Smooth muscle cell (in vitro differentiated cells): ENCODE results near the gene RPL3. TPM values are rescaled to one million over a fixed set of nuclear protein-coding genes. Genes with fewer than 3 reads are reported as not detected.

Source experiments
- DNase-seq: peaks from one replicate; lab custom pipeline; 2025; ENCODE audit not compliant: unreplicated experiment; lab: John Stamatoyannopoulos, UW
- H2AFZ ChIP-seq: fragments of 200-600 bp; sonication (generic); 2 replicates; pipeline ENCODE4 v1.6.0; 2016; ENCODE audit warnings: antibody characterized with exemption, low read depth, mild to moderate bottlenecking
- H3F3A ChIP-seq: fragments of 200-600 bp; sonication (generic); 2 replicates; pipeline ENCODE4 v1.6.0; 2017; ENCODE audit warnings: antibody characterized with exemption, low read depth
- H3K27ac ChIP-seq: fragments of 200-600 bp; sonication (generic); 2 replicates; pipeline ENCODE4 v1.5.1; 2016; ENCODE audit warnings: low read depth, mild to moderate bottlenecking
- H3K27me3 ChIP-seq: fragments of 200-600 bp; sonication (generic); 2 replicates; pipeline ENCODE4 v1.6.1; 2016; ENCODE audit warnings: low read depth, mild to moderate bottlenecking
- H3K36me3 ChIP-seq: fragments of 200-600 bp; sonication (generic); 2 replicates; pipeline ENCODE4 v1.5.1; 2016; ENCODE audit warnings: low read depth
- H3K4me1 ChIP-seq: fragments of 200-600 bp; sonication (generic); 2 replicates; pipeline ENCODE4 v1.5.1; 2016; ENCODE audit warnings: low read depth
- H3K4me2 ChIP-seq: fragments of 200-600 bp; sonication (generic); 2 replicates; pipeline ENCODE4 v1.6.0; 2016; ENCODE audit warnings: mild to moderate bottlenecking
- H3K4me3 ChIP-seq: fragments of 200-600 bp; sonication (generic); 2 replicates; pipeline ENCODE4 v1.5.1; 2016; ENCODE audit warnings: mild to moderate bottlenecking
- H3K79me2 ChIP-seq: fragments of 200-600 bp; sonication (generic); 2 replicates; pipeline ENCODE4 v1.6.0; 2016; ENCODE audit warnings: low read depth, mild to moderate bottlenecking
- H3K9ac ChIP-seq: fragments of 200-600 bp; sonication (generic); 2 replicates; pipeline ENCODE4 v1.6.0; 2016; ENCODE audit warnings: low read depth
- H3K9me3 ChIP-seq: fragments of 200-600 bp; sonication (generic); replicated peaks from 2 replicates; pipeline ENCODE4 v1.5.1; 2016; ENCODE audit warnings: low read depth
- H4K20me1 ChIP-seq: fragments of 200-600 bp; sonication (generic); 2 replicates; pipeline ENCODE4 v1.6.0; 2016; ENCODE audit warnings: low read depth
- CTCF ChIP-seq: fragments of 200-600 bp; sonication (generic); IDR thresholded peaks from 2 replicates; pipeline ENCODE4 v1.5.1; 2017; ENCODE audit warnings: borderline replicate concordance, mild to moderate bottlenecking, antibody characterized with exemption; ENCODE audit not compliant: insufficient read depth, poor library complexity, severe bottlenecking
- WGBS: methylation state at CpG from one replicate; pipeline ENCODE4 v1.1.7; 2016; ENCODE audit warnings: low lambda C conversion rate; 5-methylcytosine and 5-hydroxymethylcytosine counted together
- polyA plus RNA-seq: library from polyadenylated mRNA; unstranded; fragments of >200 nt; fragmentation: Nextera tagmentation; extraction: Ambion mirVana; gene quantifications from 2 replicates; pipeline ENCODE4 v1.2.1, GENCODE V29; 2016
- total RNA-seq: library from RNA; depleted of rRNA; stranded (reverse); fragments of >200 nt; gene quantifications from 2 replicates; pipeline ENCODE4 v1.2.3, GENCODE V29; 2014

The RPL3 gene
- total and polyA plus RNA-seq, 2 experiments from 2014 or later: 717 to 1,022 TPM

DNA sequence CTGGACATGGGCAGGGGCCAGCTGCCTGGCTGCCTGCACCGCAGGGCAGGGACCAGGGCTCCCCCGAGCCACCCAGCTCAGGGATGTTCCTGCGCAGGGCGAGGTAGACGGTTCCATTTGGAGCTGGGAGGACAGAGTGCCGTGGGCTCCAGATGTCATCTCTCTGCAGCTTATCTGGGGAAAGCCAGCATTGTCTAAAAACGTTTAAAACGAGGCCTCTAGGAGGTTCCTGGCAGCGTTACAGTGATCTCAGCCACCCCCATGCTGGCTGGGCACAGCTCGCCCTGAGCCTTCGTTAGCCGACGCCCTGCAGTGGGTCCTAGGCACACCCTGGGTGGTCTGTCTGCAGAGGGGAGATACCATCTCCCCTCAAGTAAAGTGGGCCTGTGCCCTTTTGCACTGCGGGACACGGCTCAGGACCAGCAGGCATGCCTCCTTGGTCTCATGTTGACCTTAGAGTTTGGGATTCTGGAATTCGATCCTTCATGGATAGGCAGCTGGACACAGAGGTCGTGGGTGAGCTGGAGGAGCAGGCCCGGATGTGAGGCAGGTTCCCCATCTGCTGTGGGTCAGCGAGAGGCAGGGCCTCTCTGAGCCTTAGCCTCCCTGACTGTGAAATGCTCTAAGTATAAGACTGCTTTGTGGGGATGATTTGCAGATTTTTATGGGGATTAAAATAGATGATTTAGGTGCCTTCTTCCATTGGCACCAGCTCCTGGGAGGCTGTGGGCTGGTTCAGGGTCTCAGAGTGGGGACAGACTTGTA, 44.5 kb upstream of the RPL3 start:
- Histone ChIP-seq H3K9ac (no peak overlapping the region), H3K27me3 (no peaks in the 10 kb centered on the region), H3K4me2 (no peak overlapping the region), H3K4me1 (no peaks in the 10 kb centered on the region), H3K79me2 (no peaks in the 10 kb centered on the region), H3K36me3 (no peaks in the 10 kb centered on the region), H2AFZ (no peak overlapping the region), H4K20me1 (peaks cover 31% of the 10 kb centered on the region), H3K27ac (no peak overlapping the region), H3K9me3 (no peaks in the 10 kb centered on the region), H3K4me3 (no peak overlapping the region), H3F3A (no peaks in the 10 kb centered on the region)
- 71% methylated on average over 19 of the region's 19 CpGs for WGBS
- DNase-seq: no peak
- no peak for TF ChIP-seq CTCF

DNA sequence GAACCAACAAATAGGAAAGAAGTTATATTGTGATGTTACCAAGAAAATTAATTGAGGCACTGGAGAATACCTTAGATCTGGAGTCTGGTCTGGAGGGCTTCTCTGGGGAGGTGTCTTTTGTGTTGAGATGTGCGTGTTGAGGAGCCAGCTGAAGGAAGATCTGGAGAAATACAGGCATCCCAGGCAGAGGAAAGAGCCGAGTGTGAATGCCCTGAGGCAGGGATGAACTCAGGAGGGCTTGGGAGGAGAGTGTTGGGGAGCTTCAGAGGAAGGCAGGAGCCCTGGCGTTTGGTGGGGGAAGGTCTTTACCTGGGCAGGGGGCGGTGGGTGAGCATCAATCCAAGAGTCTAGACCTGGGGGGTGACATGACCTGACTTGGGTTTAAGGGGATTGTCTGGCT, 43.5 kb upstream of the RPL3 start:
- no peak overlapping the region for H3K27ac ChIP-seq
- TF ChIP-seq CTCF: no peak
- H3K4me1 ChIP-seq: no peaks in the 10 kb centered on the region
- H3K9me3 ChIP-seq: no peaks in the 10 kb centered on the region
- H3K4me2 ChIP-seq: no peak overlapping the region
- no peaks in the 10 kb centered on the region for H3K36me3 ChIP-seq
- peaks cover 31% of the 10 kb centered on the region for H4K20me1 ChIP-seq
- 81% methylated on average over 4 of the region's 4 CpGs for WGBS
- no peaks in the 10 kb centered on the region for H3K79me2 ChIP-seq
- no peak overlapping the region for H3K4me3 ChIP-seq
- H3F3A ChIP-seq: no peaks in the 10 kb centered on the region
- DNase-seq: no peak
- H2AFZ ChIP-seq: no peak overlapping the region
- no peak overlapping the region for H3K9ac ChIP-seq
- H3K27me3 ChIP-seq: no peaks in the 10 kb centered on the region

GRCh38 chr22:39362271-39362670, 42.8 kb upstream of the RPL3 start:
- no peak overlapping the region for H2AFZ ChIP-seq
- no peak overlapping the region for H3K4me2 ChIP-seq
- H3F3A ChIP-seq: no peaks in the 10 kb centered on the region
- 51% methylated on average over 11 of the region's 11 CpGs for WGBS
- no peak overlapping the region for H3K9ac ChIP-seq
- H3K36me3 ChIP-seq: no peaks in the 10 kb centered on the region
- H3K79me2 ChIP-seq: no peaks in the 10 kb centered on the region
- no peak for TF ChIP-seq CTCF
- peaks cover 31% of the 10 kb centered on the region for H4K20me1 ChIP-seq
- H3K27me3 ChIP-seq: no peaks in the 10 kb centered on the region
- no peak overlapping the region for H3K4me3 ChIP-seq
- no peak overlapping the region for H3K27ac ChIP-seq
- DNase-seq: no peak
- no peaks in the 10 kb centered on the region for H3K4me1 ChIP-seq
- no peaks in the 10 kb centered on the region for H3K9me3 ChIP-seq

GRCh38 chr22:39361496-39361895, 42.1 kb upstream of the RPL3 start:
- no peak for DNase-seq
- Histone ChIP-seq H3K4me2 (no peak overlapping the region), H3K27ac (no peak overlapping the region), H3K9ac (no peak overlapping the region), H2AFZ (no peak overlapping the region), H3K27me3 (no peaks in the 10 kb centered on the region), H3K79me2 (no peaks in the 10 kb centered on the region), H4K20me1 (peaks cover 34% of the 10 kb centered on the region), H3K4me1 (no peaks in the 10 kb centered on the region), H3K9me3 (no peaks in the 10 kb centered on the region), H3K4me3 (no peak overlapping the region), H3F3A (no peaks in the 10 kb centered on the region), H3K36me3 (no peaks in the 10 kb centered on the region)
- no peak for TF ChIP-seq CTCF
- WGBS: over 99% methylated on average over 7 of the region's 7 CpGs
